Type B pancreatic cell (in vitro differentiated cells): Measurements from ENCODE around the gene GSTM3. TPM values are rescaled to one million over a fixed set of nuclear protein-coding genes. Genes with fewer than 3 reads are reported as not detected.
"Not testable (repeated sequence)": the region's sequence is repeated elsewhere in the genome, so short reads cannot be mapped to it uniquely, and the experiment has no call there.

Source experiments
- DNase-seq: peaks from one replicate; pipeline ENCODE4 v3.0.0; 2021; ENCODE audit warnings: mixed read lengths; ENCODE audit not compliant: unreplicated experiment; ENCODE audit errors: extremely low spot score
- H3K27ac Mint-ChIP-seq: 2 replicates; pipeline ENCODE4 v1.8.0; 2021; ENCODE audit warnings: mild to moderate bottlenecking, mixed read lengths
- H3K27me3 Mint-ChIP-seq: 2 replicates; pipeline ENCODE4 v1.8.0; 2021; ENCODE audit warnings: mixed read lengths
- H3K36me3 Mint-ChIP-seq: 2 replicates; pipeline ENCODE4 v1.8.0; 2021; ENCODE audit warnings: mixed read lengths
- H3K4me1 Mint-ChIP-seq: one replicate; pipeline ENCODE4 v1.8.0; 2021; ENCODE audit warnings: mixed read lengths; ENCODE audit not compliant: unreplicated experiment
- H3K4me3 Mint-ChIP-seq: 2 replicates; pipeline ENCODE4 v1.8.0; 2021; ENCODE audit warnings: mild to moderate bottlenecking, mixed read lengths
- H3K9me3 Mint-ChIP-seq: 2 replicates; pipeline ENCODE4 v1.8.0; 2021; ENCODE audit warnings: mixed read lengths
- total RNA-seq: library from RNA; stranded (reverse); gene quantifications from 2 replicates; pipeline ENCODE4 v1.2.1, GENCODE V29; 2021; ENCODE audit warnings: low replicate concordance
- TF ChIP-seq, protein P1 (sequence below): fragments of 200-600 bp; sonication (generic); conservative IDR thresholded peaks from 2 replicates; pipeline ENCODE4 v1.5.0; 2021; ENCODE audit warnings: antibody characterized with exemption, mild to moderate bottlenecking

GSTM3 gene
- total RNA-seq, 1 donor from 2014 or later: 78.4 TPM

DNA sequence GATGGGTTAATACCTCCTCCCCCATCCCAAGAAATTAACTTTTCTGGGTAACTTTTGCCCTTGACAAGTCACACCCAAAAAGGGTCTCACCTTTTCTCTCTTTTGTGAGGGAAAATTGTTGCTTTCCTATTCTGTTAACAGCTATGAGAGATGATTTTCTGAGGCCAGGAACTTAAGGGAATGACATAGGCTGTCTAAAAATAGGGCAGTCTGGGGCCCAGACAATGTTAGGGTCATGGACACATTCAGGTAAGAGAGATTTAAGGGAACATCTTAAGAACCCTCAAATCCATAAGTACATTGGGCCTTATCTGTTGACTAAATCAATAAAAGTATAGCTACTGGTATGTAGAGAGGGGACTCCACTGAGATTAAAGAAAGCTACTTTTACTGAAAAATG, 8.4 kb upstream of the GSTM3 start:
- Mint-ChIP-seq H3K4me3 (no peak overlapping the region), H3K4me1 (no peaks in the 10 kb centered on the region), H3K27me3 (peaks cover 11% of the 10 kb centered on the region), H3K27ac (no peak overlapping the region), H3K9me3 (no peaks in the 10 kb centered on the region), H3K36me3 (no peaks in the 10 kb centered on the region)
- no peak for DNase-seq
- TF ChIP-seq, protein P1, sequence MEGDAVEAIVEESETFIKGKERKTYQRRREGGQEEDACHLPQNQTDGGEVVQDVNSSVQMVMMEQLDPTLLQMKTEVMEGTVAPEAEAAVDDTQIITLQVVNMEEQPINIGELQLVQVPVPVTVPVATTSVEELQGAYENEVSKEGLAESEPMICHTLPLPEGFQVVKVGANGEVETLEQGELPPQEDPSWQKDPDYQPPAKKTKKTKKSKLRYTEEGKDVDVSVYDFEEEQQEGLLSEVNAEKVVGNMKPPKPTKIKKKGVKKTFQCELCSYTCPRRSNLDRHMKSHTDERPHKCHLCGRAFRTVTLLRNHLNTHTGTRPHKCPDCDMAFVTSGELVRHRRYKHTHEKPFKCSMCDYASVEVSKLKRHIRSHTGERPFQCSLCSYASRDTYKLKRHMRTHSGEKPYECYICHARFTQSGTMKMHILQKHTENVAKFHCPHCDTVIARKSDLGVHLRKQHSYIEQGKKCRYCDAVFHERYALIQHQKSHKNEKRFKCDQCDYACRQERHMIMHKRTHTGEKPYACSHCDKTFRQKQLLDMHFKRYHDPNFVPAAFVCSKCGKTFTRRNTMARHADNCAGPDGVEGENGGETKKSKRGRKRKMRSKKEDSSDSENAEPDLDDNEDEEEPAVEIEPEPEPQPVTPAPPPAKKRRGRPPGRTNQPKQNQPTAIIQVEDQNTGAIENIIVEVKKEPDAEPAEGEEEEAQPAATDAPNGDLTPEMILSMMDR: no peak

DNA sequence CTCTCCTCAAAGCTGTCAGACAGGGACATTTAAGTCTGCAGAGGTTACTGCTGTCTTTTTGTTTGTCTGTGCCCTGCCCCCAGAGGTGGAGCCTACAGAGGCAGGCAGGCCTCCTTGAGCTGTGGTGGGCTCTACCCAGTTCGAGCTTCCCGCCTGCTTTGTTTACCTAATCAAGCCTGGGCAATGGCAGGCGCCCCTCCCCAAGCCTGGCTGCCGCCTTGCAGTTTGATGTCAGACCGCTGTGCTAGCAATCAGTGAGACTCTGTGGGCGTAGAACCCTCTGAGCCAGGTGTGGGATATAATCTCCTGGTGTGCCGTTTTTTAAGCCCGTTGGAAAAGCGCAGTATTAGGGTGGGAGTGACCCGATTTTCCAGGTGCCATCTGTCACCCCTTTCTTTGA, 7.5 kb upstream of the GSTM3 start:
- not testable (repeated sequence) for H3K9me3 Mint-ChIP-seq, H3K36me3 Mint-ChIP-seq, H3K4me3 Mint-ChIP-seq, H3K27ac Mint-ChIP-seq, H3K4me1 Mint-ChIP-seq, DNase-seq
- H3K27me3 Mint-ChIP-seq: peaks cover 11% of the 10 kb centered on the region

DNA sequence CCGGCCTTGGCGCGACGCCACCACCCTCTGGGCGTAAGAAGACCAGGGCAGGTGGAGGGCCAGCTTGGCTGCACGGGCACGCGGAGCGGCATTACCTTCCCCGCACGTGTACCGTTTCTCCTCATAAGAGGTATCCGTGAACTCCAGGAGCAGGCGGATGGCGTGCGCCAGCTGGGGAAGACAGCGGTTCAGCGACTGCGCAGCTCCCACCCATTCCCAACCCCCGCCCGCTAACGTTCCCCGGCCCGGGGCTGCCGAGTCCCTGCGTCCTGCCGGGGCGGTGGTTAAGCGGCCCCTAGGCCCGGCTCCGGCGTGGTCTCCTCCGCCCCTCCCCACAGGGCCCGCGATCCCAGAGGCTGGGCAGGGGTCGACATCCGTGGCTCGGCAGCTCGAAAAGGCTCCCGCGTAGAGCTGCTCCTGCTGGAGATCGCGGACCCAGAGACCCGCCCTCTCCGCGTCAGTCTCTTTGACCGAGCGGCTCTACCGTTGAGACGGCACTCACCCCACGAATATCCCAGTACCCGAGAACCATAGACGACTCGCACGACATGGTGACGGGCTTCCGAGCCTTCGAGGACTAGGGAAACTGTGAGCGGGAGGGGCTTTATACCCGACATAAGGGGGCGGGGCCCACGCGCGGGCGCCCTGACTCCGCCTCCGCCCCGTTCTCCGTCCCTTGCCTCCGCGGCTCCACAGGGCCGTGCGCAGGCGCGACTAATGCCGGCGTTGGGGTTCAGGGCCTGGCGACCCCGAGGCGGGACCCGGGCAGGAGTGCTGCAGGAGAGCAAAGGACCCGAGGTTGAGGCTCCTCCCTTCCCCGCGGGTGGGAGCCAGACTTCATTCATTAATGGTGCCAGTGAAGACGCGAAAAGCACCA, 862 bp downstream of the GSTM3 start:
- TF ChIP-seq, protein P1: no peak
- H3K4me3 Mint-ChIP-seq: peak overlapping the region; percentile 86
- H3K9me3 Mint-ChIP-seq: no peaks in the 10 kb centered on the region
- peak overlapping the region; percentile 73 for H3K27ac Mint-ChIP-seq
- DNase-seq: peak; percentile 89
- H3K27me3 Mint-ChIP-seq: peaks cover 8% of the 10 kb centered on the region
- peaks cover 6% of the 10 kb centered on the region for H3K4me1 Mint-ChIP-seq
- H3K36me3 Mint-ChIP-seq: peaks cover 10% of the 10 kb centered on the region

DNA sequence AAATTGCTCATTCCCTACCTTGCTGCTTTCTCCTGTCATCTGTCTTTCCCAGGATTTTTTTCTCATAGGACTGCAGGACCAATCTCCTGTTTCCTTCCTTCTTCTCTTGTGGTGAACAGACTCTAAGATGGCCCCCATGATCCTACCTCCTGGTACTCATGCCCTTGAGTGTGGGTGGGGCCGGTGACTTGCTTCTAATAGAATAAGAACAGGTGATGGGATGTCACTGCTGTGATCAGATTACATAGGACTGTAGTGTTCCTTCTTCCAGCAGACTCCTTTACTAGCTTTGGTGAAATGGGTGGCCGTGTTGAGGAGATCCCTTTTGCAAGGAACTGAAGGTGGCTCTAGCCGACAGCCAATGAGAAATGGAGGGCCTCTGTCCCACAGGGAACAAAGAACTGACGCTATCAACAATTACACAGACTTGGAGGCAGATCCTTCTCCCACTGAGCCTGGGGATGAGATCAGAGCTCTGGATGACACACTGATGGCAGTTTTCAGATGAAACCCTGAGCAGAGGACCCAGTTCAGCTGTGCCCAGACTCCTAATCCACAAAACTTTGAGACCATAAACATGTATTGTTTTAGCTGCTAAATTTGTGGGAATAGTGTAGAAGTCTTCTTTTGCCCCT, 7.5 kb downstream of the GSTM3 start:
- Mint-ChIP-seq H3K4me1 (peaks cover 12% of the 10 kb centered on the region), H3K4me3 (no peak overlapping the region), H3K27ac (no peak overlapping the region), H3K9me3 (no peaks in the 10 kb centered on the region), H3K36me3 (peaks cover 10% of the 10 kb centered on the region), H3K27me3 (no peaks in the 10 kb centered on the region)
- TF ChIP-seq, protein P1: no peak
- DNase-seq: no peak

DNA sequence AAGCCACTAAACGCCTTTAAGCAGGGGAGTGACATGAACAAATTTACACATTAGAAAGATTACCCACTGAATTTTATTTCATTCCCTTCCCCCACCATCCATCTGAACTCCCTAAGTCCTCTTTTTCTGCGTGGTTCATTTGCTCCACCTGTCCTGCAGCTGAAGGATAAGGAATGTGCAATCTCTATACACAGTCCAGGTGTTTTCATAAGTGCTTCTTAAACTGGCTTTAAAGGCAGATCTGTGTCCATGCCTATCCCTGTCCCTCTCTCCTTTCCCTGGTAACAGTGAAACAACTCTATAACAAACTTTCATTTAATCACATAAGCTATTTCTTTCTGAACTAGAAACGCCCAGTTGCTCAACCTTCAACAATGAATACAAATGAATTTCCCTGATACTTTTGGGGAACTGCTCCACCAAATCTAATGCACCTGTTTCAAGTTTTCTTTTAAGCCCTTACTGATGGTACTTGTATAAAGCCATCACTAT, 8.4 kb downstream of the GSTM3 start:
- no peaks in the 10 kb centered on the region for H3K9me3 Mint-ChIP-seq
- H3K27me3 Mint-ChIP-seq: no peaks in the 10 kb centered on the region
- H3K4me1 Mint-ChIP-seq: peaks cover 12% of the 10 kb centered on the region
- TF ChIP-seq, protein P1: no peak
- H3K4me3 Mint-ChIP-seq: no peak overlapping the region
- peaks cover 6% of the 10 kb centered on the region for H3K36me3 Mint-ChIP-seq
- DNase-seq: no peak
- H3K27ac Mint-ChIP-seq: peak overlapping the region; percentile 75

DNA sequence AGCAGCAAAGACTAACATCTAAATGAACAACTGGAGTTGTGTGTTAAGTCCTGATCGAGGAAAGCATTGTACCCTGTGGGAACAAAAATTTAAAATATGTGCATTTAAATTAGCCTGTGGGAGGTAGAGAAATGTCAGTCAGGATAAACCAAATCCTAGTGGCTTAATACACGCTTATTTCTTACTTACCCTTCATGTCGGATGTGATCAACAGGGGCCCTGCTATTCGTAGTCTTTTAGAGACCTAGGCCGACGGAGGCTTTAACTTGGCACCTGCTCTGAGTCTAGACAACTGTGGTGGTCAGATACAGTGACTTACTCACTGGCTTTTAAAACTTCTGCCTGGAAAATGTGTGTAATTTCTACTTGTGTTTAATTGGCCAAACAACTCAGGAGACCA, 10.2 kb downstream of the GSTM3 start:
- peaks cover 5% of the 10 kb centered on the region for H3K9me3 Mint-ChIP-seq
- H3K4me3 Mint-ChIP-seq: no peak overlapping the region
- TF ChIP-seq, protein P1: no peak
- no peaks in the 10 kb centered on the region for H3K36me3 Mint-ChIP-seq
- no peak overlapping the region for H3K27ac Mint-ChIP-seq
- no peaks in the 10 kb centered on the region for H3K27me3 Mint-ChIP-seq
- peaks cover 17% of the 10 kb centered on the region for H3K4me1 Mint-ChIP-seq
- DNase-seq: no peak
